NCI-H2029 (cell line): ENCODE results near the gene PHLPP2.
A peak's percentile ranks its signal among the peaks of the same experiment; 100 is the strongest.

ENCODE experiments used
- DNase-seq: peaks from one replicate; lab custom pipeline; 2025; lab: John Stamatoyannopoulos, UW

Gene PHLPP2, protein sequence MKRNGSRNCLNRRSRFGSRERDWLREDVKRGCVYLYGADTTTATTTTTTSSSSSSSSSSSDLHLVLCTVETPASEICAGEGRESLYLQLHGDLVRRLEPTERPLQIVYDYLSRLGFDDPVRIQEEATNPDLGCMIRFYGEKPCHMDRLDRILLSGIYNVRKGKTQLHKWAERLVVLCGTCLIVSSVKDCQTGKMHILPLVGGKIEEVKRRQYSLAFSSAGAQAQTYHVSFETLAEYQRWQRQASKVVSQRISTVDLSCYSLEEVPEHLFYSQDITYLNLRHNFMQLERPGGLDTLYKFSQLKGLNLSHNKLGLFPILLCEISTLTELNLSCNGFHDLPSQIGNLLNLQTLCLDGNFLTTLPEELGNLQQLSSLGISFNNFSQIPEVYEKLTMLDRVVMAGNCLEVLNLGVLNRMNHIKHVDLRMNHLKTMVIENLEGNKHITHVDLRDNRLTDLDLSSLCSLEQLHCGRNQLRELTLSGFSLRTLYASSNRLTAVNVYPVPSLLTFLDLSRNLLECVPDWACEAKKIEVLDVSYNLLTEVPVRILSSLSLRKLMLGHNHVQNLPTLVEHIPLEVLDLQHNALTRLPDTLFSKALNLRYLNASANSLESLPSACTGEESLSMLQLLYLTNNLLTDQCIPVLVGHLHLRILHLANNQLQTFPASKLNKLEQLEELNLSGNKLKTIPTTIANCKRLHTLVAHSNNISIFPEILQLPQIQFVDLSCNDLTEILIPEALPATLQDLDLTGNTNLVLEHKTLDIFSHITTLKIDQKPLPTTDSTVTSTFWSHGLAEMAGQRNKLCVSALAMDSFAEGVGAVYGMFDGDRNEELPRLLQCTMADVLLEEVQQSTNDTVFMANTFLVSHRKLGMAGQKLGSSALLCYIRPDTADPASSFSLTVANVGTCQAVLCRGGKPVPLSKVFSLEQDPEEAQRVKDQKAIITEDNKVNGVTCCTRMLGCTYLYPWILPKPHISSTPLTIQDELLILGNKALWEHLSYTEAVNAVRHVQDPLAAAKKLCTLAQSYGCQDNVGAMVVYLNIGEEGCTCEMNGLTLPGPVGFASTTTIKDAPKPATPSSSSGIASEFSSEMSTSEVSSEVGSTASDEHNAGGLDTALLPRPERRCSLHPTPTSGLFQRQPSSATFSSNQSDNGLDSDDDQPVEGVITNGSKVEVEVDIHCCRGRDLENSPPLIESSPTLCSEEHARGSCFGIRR (N-terminal part only)

DNA sequence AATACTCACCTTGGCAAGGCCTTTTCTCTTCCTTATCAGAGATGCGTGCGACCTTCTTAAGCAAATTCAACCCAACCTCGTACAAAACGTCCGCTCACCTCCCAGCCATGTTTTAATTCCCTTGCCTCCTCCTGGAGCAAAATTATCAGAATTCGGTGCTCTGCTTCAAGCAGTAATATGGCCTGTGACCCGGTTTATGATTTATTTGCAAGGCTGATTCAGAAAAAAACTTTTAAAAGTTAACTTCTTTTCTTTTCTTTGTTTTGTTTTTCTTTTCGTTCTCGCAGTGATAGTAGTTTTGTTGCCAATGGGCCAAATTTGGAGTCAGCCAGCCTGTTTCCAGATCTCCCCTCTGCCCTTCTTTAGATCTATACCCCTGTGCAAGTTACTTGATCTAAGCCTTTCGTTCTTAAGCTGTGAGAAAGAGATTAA lies at the start of gene PHLPP2:
TSS of gene PHLPP2 (minus strand) at position 382 of the 432 bp plus-strand sequence. CDS start 9,906 bp downstream, outside the sequence.
- DNase-seq: no peak

DNA sequence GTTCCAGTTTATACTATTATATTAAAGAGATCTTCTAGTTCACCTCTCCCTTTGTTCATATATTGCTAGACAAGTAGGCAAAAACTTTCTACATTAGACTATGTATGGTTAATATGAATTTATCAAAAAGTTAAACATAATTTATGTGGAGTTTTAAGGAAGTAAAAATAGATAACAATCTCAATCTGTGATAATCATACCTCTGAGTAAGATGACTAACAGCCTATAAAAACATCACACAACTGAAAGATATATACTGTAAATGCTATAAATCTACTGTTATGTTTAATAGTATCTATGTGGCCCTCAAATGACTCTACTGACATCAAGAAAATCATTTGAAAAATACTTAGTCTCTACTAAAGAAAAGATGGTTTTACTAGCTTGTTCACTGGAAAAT lies 47.1 kb upstream of the PHLPP2 start:
- DNase-seq: no peak

DNA sequence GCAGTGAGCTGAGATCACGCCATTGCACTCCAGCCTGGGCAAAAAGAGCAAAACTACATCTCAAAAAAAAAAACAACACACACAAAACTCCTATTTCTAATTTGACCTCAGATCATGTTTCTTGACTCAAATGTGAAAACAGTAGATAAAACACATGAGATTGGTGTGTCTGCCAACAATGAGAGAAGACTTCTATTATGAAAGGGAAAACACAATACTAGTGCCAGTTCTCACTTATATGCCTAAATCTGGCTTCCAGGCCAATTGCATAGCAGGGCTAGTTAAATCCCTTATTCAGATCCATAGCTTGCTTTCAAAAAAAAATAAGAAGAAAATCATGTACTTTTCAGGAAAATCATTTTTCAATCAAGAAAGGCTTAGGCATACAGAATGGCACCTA lies 44.7 kb upstream of the PHLPP2 start:
- no peak for DNase-seq

DNA sequence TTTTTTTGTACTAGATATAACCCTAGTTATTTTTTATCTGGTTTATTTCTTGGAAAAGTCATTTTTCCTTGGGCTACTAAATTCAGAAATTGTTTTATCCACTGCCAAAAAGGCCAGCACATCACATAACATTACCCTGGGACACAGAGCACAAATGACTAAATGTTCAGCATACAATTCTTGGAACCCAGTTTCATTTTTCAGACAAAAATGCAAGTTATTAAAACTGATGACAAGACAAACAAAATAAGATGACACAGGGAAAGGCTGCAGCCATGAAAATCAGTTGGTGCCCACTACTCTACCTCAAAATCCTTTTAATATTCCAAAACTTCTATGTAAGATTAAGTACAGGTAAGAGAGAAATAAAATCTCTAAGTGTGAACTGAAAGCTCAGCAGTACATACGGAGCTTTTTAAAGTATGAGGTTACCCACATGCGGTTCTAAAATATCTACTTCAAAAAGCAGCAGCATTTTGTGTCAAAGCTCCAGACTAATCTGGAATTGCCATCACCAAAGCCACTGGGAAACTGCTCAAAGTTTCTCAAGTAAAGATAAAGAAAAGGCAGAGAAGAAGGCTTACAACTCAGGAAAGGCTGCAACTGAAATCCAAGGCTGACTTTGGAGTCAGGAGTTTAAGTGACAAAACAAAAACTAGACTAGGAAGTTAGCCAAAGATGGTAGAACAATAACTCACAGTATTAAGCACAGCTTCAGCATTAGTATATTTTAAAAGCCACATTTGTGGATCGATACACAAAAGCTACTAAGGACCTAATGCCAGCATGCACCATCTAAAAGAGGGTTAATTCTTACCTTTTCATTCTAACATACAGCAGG lies 42.8 kb upstream of the PHLPP2 start:
- no peak for DNase-seq

DNA sequence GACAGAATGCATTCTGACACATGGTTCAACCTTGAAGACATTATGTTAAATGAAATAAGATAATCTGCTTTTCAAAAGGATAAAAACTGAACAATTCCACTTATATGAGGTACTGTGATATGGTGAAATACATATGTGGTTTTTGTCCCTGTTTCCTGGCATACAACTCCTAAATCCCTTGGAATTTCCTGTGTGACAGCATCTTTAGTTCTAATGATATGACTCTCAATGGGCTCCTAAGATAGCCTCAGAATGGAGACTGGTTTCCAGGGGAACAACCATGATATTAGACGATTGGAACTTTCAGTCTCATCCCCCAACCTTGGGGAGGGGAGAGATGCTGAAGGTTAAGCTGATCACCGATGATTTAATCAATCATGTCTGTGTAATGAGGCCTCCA lies 37.7 kb upstream of the PHLPP2 start:
- no peak for DNase-seq

DNA sequence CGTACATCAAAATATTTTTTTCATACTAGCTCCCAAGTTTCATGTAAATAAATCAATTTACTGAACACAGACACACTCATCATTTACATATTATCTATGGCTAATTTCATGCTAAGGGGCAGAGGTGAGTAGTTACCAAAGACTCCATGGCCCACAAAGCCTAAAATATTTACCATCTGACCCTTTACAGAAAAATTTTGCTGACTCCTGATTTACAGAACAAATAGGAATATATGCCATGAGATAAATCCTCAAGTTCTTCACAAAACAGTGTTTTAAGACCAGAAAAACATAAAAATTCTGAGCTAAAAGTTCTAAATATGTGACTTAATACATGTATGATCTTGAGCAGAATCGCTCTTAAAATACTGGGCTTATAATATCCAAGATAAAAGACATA lies 36.6 kb upstream of the PHLPP2 start:
- DNase-seq: no peak

DNA sequence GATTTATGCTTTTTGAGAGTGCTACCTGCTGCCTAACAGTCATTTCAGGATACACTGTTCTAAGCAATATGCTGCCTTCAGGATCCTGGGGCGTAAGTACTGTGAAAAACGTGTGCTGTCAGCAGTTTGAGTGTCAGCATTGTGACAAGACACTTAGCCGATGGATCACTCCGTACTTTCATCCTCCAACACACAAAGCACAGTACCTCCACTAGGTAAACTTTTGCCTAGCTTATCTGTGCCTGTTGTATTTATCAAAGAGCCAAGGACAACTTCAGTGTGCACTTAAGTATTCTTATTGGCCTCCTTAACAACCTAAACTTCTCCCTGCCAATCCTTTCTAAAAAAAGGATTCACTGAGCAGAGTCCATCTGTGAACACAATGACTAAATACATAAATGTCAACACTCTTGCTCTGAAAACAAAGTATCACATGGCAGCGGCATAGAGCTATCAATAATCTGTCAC lies 33.8 kb upstream of the PHLPP2 start:
- no peak for DNase-seq

DNA sequence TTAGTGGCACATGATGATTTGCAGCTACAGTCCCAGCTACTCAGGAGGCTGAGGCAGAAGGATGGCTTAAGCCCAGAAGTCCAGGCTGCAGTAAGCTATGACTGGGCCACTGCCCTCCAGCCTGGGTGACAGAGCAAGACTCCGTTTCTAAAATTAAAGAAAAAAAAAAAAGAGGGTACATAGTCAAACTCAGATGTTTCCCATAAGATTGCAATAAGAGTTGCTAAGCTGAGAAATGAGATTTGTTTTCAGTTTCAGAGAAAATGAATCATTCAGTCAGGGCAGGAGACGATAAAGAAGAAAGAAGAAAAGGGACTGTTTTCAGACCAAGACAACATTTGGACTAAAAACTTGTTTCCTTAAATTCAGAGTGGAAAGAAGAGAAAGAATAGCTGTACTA lies 30.2 kb upstream of the PHLPP2 start:
- DNase-seq: no peak

DNA sequence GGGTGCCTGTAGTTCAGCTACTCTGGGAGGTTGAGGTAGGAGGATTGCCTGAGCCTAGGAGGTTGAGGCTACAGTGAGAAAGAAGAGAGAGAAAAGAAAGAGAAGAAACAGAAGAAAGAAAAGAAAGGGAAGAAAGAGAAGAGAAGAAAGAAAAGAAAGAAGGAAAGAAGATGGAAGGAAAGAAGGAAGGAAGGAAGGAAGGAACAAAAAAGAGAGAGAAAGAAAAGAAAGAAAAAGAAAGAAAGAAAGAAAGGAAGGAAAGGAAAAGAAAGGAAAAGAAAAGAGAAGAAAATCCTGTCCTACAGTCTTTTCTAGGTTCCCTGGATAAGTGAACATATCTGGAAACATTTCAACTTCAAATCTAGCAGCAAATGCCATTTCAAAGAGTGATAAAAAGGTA lies 29.6 kb upstream of the PHLPP2 start:
- DNase-seq: no peak

DNA sequence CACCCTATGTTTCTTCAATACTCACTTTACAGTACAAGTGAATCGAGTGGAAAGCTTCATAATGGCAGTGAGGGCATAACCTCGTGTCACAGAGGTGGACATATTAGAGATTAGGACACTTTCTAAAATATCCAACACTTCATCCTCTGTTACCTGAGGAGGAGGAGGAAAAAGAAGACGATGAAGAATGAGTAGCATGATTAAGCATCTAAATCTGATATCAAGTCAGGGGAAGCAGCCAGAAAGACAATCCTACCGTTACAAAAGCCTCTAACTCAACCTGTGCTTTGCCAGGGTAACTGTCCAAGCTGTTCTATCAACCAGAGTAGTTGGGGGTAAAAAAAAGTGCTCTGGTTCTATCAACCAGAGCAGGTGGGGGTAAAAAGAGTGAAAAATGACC lies 23.7 kb upstream of the PHLPP2 start:
- DNase-seq: no peak

DNA sequence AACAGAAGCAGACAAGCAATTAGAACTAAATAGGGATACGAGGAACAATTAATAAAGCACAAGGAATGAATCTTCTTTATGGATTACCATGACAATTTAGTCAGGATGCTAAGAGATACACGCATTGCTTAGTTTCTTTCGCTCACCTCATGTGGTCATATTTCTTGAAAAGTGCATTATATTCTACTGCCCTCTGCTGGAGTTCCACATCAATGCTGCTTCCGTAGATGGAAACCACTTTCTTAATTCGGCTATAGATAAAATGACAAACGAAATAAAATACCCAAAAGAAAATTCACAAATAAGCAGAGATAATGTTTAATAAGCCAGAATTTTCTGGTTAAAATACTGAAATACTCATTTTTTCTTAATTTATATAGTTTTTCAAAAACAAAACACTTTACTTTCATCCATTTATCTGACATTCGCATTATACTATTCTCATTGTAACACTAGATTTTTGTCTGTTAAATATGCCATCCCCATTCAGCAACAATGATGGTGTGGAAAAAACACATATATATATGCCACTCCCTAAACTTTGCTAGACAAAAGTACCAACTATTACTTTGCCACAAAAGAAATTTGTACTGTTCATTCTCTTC lies 22.0 kb upstream of the PHLPP2 start:
- DNase-seq: no peak

DNA sequence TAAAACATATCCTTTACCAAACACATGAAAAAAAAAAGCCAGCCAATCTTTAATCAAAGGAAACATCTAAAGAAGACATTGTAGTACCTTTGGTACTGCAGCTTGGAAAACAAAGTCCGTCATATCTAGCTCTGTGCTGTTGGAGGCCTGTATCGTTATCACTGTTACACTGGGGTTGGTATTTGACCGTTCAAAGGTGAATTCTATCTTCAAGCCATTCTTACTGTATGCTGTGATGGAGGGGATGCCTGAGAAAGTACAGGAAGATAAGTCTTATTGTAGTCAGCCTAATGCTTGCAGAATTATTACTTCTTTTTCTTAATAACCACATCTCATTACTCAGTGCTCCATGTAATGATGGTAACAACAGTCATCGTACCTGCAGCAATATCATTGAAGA lies 14.4 kb upstream of the PHLPP2 start:
- no peak for DNase-seq

DNA sequence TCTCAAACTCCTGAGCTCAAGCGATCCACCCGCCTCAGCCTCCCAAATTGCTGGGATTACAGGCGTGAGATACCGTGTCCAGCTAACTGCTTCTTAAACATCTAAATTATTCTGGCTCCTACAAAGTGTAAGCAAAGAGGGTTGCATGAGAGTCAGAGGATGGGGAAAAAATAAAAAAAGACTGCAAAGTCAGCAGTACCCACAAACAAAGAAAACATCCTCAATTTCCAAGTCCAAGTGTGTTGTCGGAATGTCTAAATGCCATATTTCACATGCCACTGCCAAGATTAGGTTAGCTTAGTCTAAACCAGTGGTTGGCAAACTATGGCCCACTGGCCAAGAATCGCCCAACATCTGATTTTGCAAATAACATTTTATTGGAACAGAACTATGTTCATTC lies 13.0 kb upstream of the PHLPP2 start:
- no peak for DNase-seq

DNA sequence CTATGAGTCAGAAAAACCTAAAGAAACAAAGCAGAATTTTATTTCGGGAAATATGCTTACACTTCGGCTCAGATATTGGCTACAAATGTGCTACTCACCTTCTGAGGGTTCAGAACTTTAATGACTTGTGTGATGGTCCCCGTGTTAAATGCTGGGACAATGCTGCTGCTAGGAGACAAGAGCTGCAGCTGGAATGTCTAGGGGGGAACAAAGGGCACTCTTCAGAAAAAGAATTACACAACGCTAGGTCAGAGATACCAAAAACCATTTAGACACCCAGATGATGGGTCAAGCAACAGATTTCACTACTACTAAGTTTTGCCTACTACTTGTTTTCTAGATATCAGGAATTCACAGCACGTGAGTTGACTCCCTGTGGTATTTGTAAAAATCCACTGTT lies 10.0 kb upstream of the PHLPP2 start:
- DNase-seq: no peak

DNA sequence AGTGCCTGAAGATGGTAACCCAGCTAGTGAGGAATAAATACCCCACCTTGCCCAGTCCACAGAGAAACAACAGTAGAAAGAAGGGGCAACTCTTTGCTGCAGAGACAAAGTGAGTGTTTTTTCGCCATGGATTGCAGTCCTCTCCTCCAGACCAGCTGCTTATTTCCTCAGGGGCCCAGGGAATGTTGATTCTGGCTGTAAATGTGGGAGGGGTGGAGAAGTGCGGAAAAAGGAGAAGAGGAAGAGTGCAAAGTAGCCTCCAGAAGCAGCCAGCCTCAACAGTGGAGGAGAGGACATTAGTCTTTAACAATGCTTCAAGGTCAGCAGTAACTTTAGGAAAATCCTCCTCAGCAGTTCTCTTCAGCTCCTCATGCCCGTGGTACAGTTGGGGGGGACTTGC lies 8.1 kb upstream of the PHLPP2 start:
- DNase-seq: no peak

DNA sequence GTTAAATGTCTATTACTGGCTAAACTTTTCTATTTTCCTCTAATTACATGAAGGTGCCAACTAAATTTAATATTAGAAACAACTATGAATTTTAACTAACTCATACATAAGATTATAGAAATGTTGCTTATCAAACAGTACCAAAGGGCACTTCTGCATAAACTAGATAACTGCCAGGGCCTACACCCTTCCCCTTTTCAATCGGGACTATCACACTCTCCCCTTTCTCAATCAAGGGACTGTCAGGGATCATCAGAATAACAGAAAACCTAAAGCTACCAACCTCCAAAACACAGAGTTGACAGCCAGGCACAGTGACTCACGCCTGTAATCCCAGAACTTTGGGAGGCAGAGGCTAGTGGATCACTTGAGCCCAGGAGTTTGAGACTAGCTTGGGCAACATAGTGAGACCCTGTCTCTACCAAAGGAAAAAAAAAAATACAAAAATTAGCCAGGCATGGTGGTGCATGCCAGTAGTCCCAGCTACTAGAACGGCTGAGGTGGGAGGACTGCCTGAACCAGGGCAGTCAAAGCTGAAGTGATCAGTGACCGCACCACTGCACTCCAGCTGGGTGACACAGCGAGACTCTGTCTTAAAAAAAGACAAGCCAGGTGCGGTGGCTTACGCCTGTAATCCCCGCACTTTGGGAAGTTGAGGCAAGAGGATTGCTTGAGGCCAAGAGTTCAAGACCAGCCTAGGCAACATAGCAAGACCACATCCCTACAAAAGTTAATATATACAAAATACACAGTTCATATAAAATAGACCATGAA lies 3.2 kb upstream of the PHLPP2 start:
- no peak for DNase-seq

DNA sequence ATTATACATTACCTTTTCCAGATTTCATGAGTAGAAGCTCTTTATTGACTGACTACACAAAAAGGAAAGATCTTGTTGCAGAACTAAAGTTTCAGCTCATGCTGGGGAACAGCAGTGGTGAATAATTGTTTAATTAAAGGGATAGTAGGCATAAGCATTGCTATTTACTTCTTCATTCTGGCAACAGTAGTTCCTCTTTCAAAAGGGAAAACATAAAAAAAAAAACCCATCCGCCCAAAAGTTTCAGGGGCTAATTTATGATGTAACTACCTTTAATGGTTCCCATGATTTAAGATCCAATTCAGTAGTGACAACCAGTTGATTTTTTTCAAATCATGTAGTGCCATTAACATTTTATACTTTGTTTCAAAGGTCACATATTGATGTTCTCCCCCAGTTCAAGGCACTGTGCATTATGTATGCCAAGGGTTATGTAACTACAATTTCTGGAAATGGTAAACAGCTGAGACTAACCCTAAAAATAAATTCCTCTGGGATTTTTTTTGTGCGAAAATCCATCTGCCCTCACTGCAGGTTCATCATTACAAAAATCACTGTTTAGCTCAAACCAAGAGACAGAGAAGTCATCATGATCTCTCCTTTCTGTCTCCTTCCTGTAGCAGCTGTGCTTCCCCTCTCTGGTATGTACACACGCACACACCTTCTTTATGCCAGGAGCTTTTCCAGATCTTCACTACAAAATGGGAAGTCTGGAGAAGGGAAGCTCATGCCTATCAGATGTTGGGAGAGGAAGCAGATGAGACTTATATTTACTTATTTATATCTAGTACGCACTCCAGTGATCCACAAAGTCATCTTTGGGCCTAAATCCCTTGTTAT lies 2.2 kb upstream of the PHLPP2 start:
- DNase-seq: no peak

DNA sequence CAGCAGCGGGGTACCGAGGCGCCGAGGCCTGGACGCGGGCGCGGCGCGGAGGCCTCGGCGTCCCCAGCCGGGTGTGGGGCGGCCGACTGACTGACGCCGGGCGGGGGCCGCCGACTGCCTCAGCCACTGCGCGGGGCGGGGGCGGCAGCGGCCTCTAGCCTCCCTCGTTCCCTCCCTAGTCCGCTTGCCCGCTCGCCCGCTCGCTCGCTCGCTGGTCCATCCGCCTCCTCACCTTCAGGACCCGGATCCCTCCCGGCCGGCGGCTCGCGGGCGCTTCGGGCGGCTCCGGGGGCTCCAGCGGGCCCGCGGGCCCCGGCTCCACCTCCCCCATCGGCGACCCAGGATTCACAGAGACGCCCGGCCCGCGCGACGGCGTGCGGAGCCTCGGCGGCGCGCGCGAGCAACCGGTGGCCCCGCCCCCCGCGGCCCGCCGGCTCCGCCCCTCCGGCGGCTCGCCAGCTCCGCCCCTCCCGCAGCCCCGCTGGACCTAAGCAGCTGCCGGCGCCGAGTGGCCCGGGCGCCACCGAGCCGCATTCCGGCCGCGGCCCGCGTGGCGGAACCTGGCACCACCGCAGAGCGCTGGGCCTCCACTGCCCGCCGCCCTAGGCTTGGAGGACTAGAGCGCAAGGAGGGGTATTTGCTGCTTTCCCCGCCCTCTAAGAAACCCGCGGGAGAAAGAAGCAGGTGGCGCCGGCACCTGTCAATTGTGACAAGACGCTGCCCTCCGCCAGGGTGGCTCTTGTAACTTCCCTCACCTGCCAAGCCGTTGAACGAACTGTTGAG lies 773 bp downstream of the PHLPP2 start:
- DNase-seq: peak; percentile 14
